ENCODE results near the gene UBE4A. TPM values are rescaled to one million over a fixed set of nuclear protein-coding genes. Genes with fewer than 3 reads are reported as not detected.

The UBE4A gene
- total RNA-seq, 2 experiments from 2014 or later, result 40.1 to 43.0 TPM

- no peaks in the 10 kb centered on the region for H3K9me3 ChIP-seq (ENCODE audit: control insufficient read depth in 1 of 2, insufficient read depth in 1 of 2, low read length in 2 of 2)
- ChIA-PET CTCF (interaction anchor here (1.0 to 1.6 kb wide), 6 partner anchors 33 to 95 kb away, joined by 3 to 7 read pairs (median 4); no protein-coding TSS in a partner anchor), POLR2A (interaction anchor here (0.6 to 3.1 kb wide), 38 partner anchors 9 to 587 kb away, joined by 3 to 75 read pairs (median 4); partner anchors contain the start of genes ARCN1, ATP5MG, BCL9L and CD3D)
- no peaks in the 10 kb centered on the region for H3K27me3 ChIP-seq (ENCODE audit: control insufficient read depth in 1 of 2, insufficient read depth in 2 of 2, low read length in 2 of 2)
- no peak for TF ChIP-seq CTCF (IDR thresholded peaks at IDR 0.05)
- H3K27me3 Mint-ChIP-seq, result no peaks in the 10 kb centered on the region
- intact Hi-C loops (cut with DNase I, micrococcal nuclease), result loop anchor here in 1 of 2 experiments (5.0 kb wide), 1 partner anchor 128 kb away; no protein-coding TSS in a partner anchor
- H3K36me3 ChIP-seq (ENCODE audit: insufficient read depth, low read length), result no peaks in the 10 kb centered on the region
- H3K4me1 Mint-ChIP-seq (ENCODE audit: low read depth), result peaks cover 44% of the 10 kb centered on the region
- peaks cover 21% of the 10 kb centered on the region for H3K4me1 ChIP-seq (ENCODE audit: insufficient read depth, low read length)
- H3K9me3 Mint-ChIP-seq, result no peaks in the 10 kb centered on the region
- H3K27ac Mint-ChIP-seq, result peak overlapping the region; percentile 98
- ATAC-seq (ENCODE audit: poor library complexity) (peak; percentile 8), DNase-seq (peak in 13 of 14 experiments; percentile 32 to 79 (median 56))
- H3K4me3 Mint-ChIP-seq, result peak overlapping the region; percentile 99
- peaks cover 45% of the 10 kb centered on the region for H3K36me3 Mint-ChIP-seq (ENCODE audit: low read depth)
- H3K27ac ChIP-seq (ENCODE audit: low read depth in 1 of 2, low read length in 2 of 2), result peak overlapping the region; percentile 75 to 98
- H3K4me3 ChIP-seq (ENCODE audit: low read length), result peak overlapping the region; percentile 94
Measured at GRCh38 chr11:118435290-118435892, 76.0 kb downstream of the UBE4A start.

- intact Hi-C loops (cut with DNase I, micrococcal nuclease), result loop anchor here (1.0 to 5.0 kb wide), 4 partner anchors 35 to 129 kb away; partner anchors contain the start of genes ATP5MG (in 1 of the 2) and UBE4A (in 1 of the 2)
- H3K4me1 ChIP-seq (ENCODE audit: insufficient read depth, low read length), result peaks cover 26% of the 10 kb centered on the region
- CTCF ChIA-PET, result interaction anchor here (0.6 to 1.6 kb wide), 6 partner anchors 33 to 96 kb away, joined by 3 to 7 read pairs (median 4); no protein-coding TSS in a partner anchor
Measured at GRCh38 chr11:118435893-118436624, 76.7 kb downstream of the UBE4A start, which contains the start of gene KMT2A. Gene KMT2A, plus strand, starts transcription at chr11:118436492. Its CDS starts 21 bp downstream, at chr11:118436513.

More at GRCh38 chr11:118435893-118436624, 76.7 kb downstream of the UBE4A start, which contains the start of gene KMT2A:
- peak; percentile 54 for ATAC-seq (ENCODE audit: poor library complexity)
- Mint-ChIP-seq H3K27me3 (no peaks in the 10 kb centered on the region), H3K4me3 (peak within 1 kb of the TSS; percentile 99), H3K27ac (peak within 1 kb of the TSS; percentile 98), H3K36me3 (ENCODE audit: low read depth) (peaks cover 49% of the 10 kb centered on the region), H3K9me3 (no peaks in the 10 kb centered on the region), H3K4me1 (ENCODE audit: low read depth) (peaks cover 50% of the 10 kb centered on the region)
- no peaks in the 10 kb centered on the region for H3K9me3 ChIP-seq (ENCODE audit: control insufficient read depth in 1 of 2, insufficient read depth in 1 of 2, low read length in 2 of 2)
- peak within 1 kb of the TSS; percentile 91 to 98 for H3K27ac ChIP-seq (ENCODE audit: low read depth in 1 of 2, low read length in 2 of 2)
- H3K4me3 ChIP-seq (ENCODE audit: low read length), result peak within 1 kb of the TSS; percentile 94
- peaks cover 3% of the 10 kb centered on the region for H3K36me3 ChIP-seq (ENCODE audit: insufficient read depth, low read length)
- TF ChIP-seq CTCF (IDR thresholded peaks at IDR 0.05), result no peak
- DNase-seq, result peak; percentile 88 to 97 (median 93)
- POLR2A ChIA-PET, result interaction anchor here (0.6 to 3.1 kb wide), 48 partner anchors 8 to 587 kb away, joined by 3 to 75 read pairs (median 4); partner anchors contain the start of genes ARCN1, ATP5MG, BCL9L and CD3D
- H3K27me3 ChIP-seq (ENCODE audit: control insufficient read depth in 1 of 2, insufficient read depth in 2 of 2, low read length in 2 of 2), result no peaks in the 10 kb centered on the region
